Measurements from ENCODE around the gene GYPC. TPM values are rescaled to one million over a fixed set of nuclear protein-coding genes. Genes with fewer than 3 reads are reported as not detected.

Gene GYPC
- total RNA-seq, 1 experiment from 2014 or later, result 13.6 TPM

DNA sequence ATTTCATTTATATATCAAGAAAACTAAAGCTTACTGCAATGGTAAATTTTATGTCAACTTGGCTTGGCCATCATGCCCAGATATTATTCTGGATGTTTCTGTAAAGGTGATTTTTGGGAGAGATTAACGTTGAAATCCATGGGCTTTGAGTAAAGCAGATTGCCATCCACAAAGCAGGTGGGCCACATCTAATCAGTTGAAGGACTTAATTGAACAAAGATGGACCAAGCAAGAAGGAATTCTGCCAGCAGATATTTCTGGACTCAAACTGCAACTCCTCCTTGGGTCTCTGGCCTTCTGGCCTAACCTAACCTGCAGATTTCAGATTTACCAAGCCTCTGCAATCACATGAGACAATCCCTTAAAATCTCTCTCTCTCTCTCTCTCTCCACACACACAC is 77.8 kb downstream of the GYPC start:
- no peak for TF ChIP-seq CTCF (conservative IDR thresholded peaks at IDR 0.05)
- no peak overlapping the region for H3T11ph ChIP-seq (ENCODE audit: low read length)
- H3K4me2 ChIP-seq (ENCODE audit: insufficient read depth, insufficient read length, low read length), result no peak overlapping the region
- H3K4me1 ChIP-seq (ENCODE audit: insufficient read depth, low read length), result no peaks in the 10 kb centered on the region
- no peak overlapping the region for H2BK15ac ChIP-seq (ENCODE audit: low read depth, low read length)
- H2BK12ac ChIP-seq (ENCODE audit: insufficient read length, low read depth, low read length), result no peak overlapping the region
- WGBS (ENCODE audit: extremely low coverage, insufficient read length, low lambda C conversion rate), result no CpG with 5 or more reads among the region's 1 CpG
- Mint-ChIP-seq H3K4me1 (no peaks in the 10 kb centered on the region), H3K4me3 (no peak overlapping the region), H3K36me3 (ENCODE audit: insufficient read depth in 1 of 3, low read depth in 3 of 3) (no peaks in the 10 kb centered on the region), H3K27ac (no peak overlapping the region), H3K9me3 (no peaks in the 10 kb centered on the region), H3K27me3 (ENCODE audit: low read depth) (peaks cover 3% of the 10 kb centered on the region)
- H3K23ac ChIP-seq (ENCODE audit: insufficient read length, low read depth, low read length), result no peak overlapping the region
- no peak overlapping the region for H3K27ac ChIP-seq (ENCODE audit: insufficient read length, low read depth, low read length)
- H2BK5ac ChIP-seq (ENCODE audit: insufficient read length, low read length), result no peak overlapping the region
- no peak overlapping the region for H2BK120ac ChIP-seq (ENCODE audit: low read depth, low read length, poor library complexity, severe bottlenecking)
- no peak overlapping the region for H4K91ac ChIP-seq (ENCODE audit: insufficient read length, low read depth, low read length)
- DNase-seq, result no peak
- no peak overlapping the region for H3K56ac ChIP-seq (ENCODE audit: insufficient read length, low read depth, low read length)
- no peak overlapping the region for H3K9ac ChIP-seq (ENCODE audit: extremely low read depth, insufficient read length, low read length)
- no peak overlapping the region for H3K18ac ChIP-seq (ENCODE audit: insufficient read length, low read depth, low read length)
- H2AK5ac ChIP-seq (ENCODE audit: insufficient read length, low read length), result no peak overlapping the region
- H4K20me1 ChIP-seq (ENCODE audit: control insufficient read depth, insufficient read depth, insufficient read length), result no peaks in the 10 kb centered on the region
- H3K9me3 ChIP-seq (ENCODE audit: control insufficient read depth, low read depth, low read length), result no peaks in the 10 kb centered on the region
- H3K23me2 ChIP-seq (ENCODE audit: insufficient read length, low read depth, low read length, poor library complexity, severe bottlenecking), result no peaks in the 10 kb centered on the region
- H3K79me2 ChIP-seq (ENCODE audit: insufficient read depth, low read length), result no peaks in the 10 kb centered on the region
- no peak overlapping the region for H4K5ac ChIP-seq (ENCODE audit: insufficient read length, low read depth, low read length)
- no peaks in the 10 kb centered on the region for H3K79me1 ChIP-seq (ENCODE audit: insufficient read depth, low read depth, low read length, poor library complexity, severe bottlenecking)
- no peak overlapping the region for H2BK20ac ChIP-seq (ENCODE audit: low read depth, low read length, poor library complexity, severe bottlenecking)
- H3K14ac ChIP-seq (ENCODE audit: insufficient read depth, low read length), result no peak overlapping the region
- no peak overlapping the region for H3K4ac ChIP-seq (ENCODE audit: low read depth, low read length)
- no peak overlapping the region for H2AFZ ChIP-seq (ENCODE audit: low read length)
- H4K8ac ChIP-seq (replicated peaks; ENCODE audit: insufficient read length, low read depth, low read length), result no peak overlapping the region
- H3K27me3 ChIP-seq (ENCODE audit: insufficient read depth, low read length), result no peaks in the 10 kb centered on the region
